Right hindlimb (tissue), 1 donor: ENCODE data around the gene SMPD2.

ENCODE experiments used
- DNase-seq: peaks from one replicate; pipeline ENCODE4 v3.0.0-alpha.2; 2018

The SMPD2 gene

GRCh38 chr6:109486068-109486467, 45.5 kb downstream of the SMPD2 start:
- no peak for DNase-seq

DNA sequence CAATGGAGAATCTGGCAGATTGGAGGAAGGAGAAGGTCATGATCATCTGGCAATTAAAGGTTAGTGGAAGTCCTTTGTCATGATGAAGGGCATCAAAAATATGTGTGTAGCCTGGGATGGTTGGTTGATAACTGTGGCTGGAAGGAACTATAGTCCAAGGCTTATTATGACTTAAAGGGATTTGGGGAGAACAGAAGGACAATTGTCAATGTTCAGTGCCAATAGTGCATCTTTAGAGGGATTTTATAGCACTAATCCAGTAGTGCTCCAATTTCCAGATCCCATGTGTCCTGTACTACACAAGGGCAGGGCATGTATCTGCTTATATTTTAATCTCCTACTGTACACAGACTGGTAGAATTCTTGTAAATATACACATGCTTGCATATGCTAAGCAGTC, 47.5 kb downstream of the SMPD2 start:
- no peak for DNase-seq

DNA sequence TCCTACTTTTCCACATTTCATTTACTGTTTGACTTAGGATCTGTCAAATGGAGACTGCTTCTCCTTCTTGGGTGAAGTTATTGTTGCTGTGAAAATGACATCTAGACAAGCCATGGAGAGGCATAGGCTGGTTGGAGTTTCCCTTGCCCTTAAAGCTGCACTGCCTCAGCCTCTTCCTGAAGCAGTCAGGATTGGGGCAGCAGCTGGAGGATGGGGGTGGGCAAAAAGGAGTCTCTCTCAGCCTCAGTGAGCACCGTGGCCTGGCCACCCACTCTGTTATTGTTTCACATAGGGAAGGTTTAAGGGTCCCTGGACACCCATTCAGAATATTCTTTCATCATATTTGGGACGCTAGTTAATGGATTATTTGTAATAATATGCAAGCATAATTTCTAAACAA, 50.2 kb downstream of the SMPD2 start:
- DNase-seq = no peak

- no peak for DNase-seq
Observed at GRCh38 chr6:109491207-109491938, 50.8 kb downstream of the SMPD2 start.
